ENCODE results near the gene ABHD12B.

DNA sequence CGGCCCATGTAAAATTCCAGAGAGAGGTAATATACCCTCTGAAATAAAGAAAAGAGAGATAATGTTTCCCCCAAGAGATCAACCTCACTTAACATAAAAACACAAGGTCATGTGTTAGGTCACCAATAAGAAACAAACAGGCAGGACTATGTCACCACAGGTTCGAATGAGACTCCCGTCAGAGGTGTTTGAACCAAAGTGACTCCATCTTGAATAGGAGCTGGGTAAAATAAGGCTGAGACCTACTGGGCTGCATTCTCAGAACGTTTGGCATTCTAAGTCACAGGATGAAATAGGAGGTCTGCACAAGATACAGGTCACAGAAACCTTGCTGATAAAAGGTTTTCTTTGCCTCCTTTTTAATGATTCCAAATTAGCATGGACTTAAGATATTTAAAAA lies 65.9 kb downstream of the ABHD12B start:
- TF ChIP-seq, protein P1, sequence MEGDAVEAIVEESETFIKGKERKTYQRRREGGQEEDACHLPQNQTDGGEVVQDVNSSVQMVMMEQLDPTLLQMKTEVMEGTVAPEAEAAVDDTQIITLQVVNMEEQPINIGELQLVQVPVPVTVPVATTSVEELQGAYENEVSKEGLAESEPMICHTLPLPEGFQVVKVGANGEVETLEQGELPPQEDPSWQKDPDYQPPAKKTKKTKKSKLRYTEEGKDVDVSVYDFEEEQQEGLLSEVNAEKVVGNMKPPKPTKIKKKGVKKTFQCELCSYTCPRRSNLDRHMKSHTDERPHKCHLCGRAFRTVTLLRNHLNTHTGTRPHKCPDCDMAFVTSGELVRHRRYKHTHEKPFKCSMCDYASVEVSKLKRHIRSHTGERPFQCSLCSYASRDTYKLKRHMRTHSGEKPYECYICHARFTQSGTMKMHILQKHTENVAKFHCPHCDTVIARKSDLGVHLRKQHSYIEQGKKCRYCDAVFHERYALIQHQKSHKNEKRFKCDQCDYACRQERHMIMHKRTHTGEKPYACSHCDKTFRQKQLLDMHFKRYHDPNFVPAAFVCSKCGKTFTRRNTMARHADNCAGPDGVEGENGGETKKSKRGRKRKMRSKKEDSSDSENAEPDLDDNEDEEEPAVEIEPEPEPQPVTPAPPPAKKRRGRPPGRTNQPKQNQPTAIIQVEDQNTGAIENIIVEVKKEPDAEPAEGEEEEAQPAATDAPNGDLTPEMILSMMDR (IDR thresholded peaks at IDR 0.05; ENCODE audit: extremely low read depth in 1 of 2, insufficient read depth in 1 of 2, low read depth in 1 of 2, low read length in 2 of 2), result no peak
- TF ChIP-seq POLR2A (IDR thresholded peaks at IDR 0.05; ENCODE audit: low read depth, low read length), result no peak
- TF ChIP-seq EZH2 (IDR thresholded peaks at IDR 0.05; ENCODE audit: borderline replicate concordance, low read depth, low read length, severe bottlenecking), result no peak
- no peak for TF ChIP-seq MYC (IDR thresholded peaks at IDR 0.05; ENCODE audit: low read depth, low read length)
- no peak for TF ChIP-seq POLR2AphosphoS5 (IDR thresholded peaks at IDR 0.05; ENCODE audit: insufficient read depth, low read depth, low read length)
- TF ChIP-seq JUN (IDR thresholded peaks at IDR 0.05; ENCODE audit: borderline replicate concordance, insufficient read depth, insufficient read length, low read depth), result no peak
- no peak for TF ChIP-seq GATA2 (IDR thresholded peaks at IDR 0.05; ENCODE audit: insufficient read depth, insufficient read length, low read depth, low read length)
